GM21447 (cell line): ENCODE data around the gene THAP5.
A peak's percentile ranks its signal among the peaks of the same experiment; 100 is the strongest.
"Not testable (repeated sequence)": the region's sequence is repeated elsewhere in the genome, so short reads cannot be mapped to it uniquely, and the experiment has no call there.

Experiments
- ATAC-seq: cut with Tn5 transposase; IDR thresholded peaks from one replicate; pipeline ENCODE4 v1.9.1; 2021; ENCODE audit not compliant: unreplicated experiment

The THAP5 gene

GRCh38 chr7:108585843-108586242, 16.3 kb upstream of the THAP5 start:
- ATAC-seq, result no peak

- ATAC-seq, result no peak
These were observed 14.7 kb upstream of the THAP5 start for GRCh38 chr7:108584211-108584610.

GRCh38 chr7:108581655-108582491, 12.4 kb upstream of the THAP5 start:
- ATAC-seq, result no peak

GRCh38 chr7:108580298-108580697, 10.8 kb upstream of the THAP5 start:
- no peak for ATAC-seq

- ATAC-seq, result no peak
These were observed 9.4 kb upstream of the THAP5 start for GRCh38 chr7:108578937-108579336.

- ATAC-seq, result no peak
These were observed 6.6 kb upstream of the THAP5 start for GRCh38 chr7:108576116-108576515.

GRCh38 chr7:108575156-108575555, 5.7 kb upstream of the THAP5 start:
- no peak for ATAC-seq

- ATAC-seq, result no peak
These were observed 3.0 kb upstream of the THAP5 start for GRCh38 chr7:108572480-108572879.

- ATAC-seq, result peak; percentile 37
These were observed 745 bp upstream of the THAP5 start for GRCh38 chr7:108570146-108570755.

GRCh38 chr7:108568801-108569380, 615 bp downstream of the THAP5 start:
- ATAC-seq, result no peak

- ATAC-seq, result no peak
These were observed 3.5 kb downstream of the THAP5 start for GRCh38 chr7:108565987-108566386.

GRCh38 chr7:108561047-108561619, 8.4 kb downstream of the THAP5 start:
- ATAC-seq, result no peak

GRCh38 chr7:108559253-108559652, 10.3 kb downstream of the THAP5 start:
- no peak for ATAC-seq

GRCh38 chr7:108557617-108558016, 11.9 kb downstream of the THAP5 start:
- ATAC-seq, result no peak

- ATAC-seq, result no peak
These were observed 12.3 kb downstream of the THAP5 start for GRCh38 chr7:108557191-108557590.

- ATAC-seq, result not testable (repeated sequence)
These were observed 12.8 kb downstream of the THAP5 start for GRCh38 chr7:108556665-108557064.

- ATAC-seq, result not testable (repeated sequence)
These were observed 21.2 kb downstream of the THAP5 start for GRCh38 chr7:108548141-108548896.

GRCh38 chr7:108541478-108541877, 28.0 kb downstream of the THAP5 start:
- no peak for ATAC-seq

- not testable (repeated sequence) for ATAC-seq
These were observed 30.8 kb downstream of the THAP5 start for GRCh38 chr7:108538685-108539084.

- ATAC-seq, result not testable (repeated sequence)
These were observed 31.3 kb downstream of the THAP5 start for GRCh38 chr7:108538236-108538635.

GRCh38 chr7:108537229-108537628, 32.3 kb downstream of the THAP5 start:
- ATAC-seq, result no peak
